Gastrocnemius medialis (tissue), 4 donors: Measurements from ENCODE around the gene CPPED1.
"Not testable (repeated sequence)": the region's sequence is repeated elsewhere in the genome, so short reads cannot be mapped to it uniquely, and the experiment has no call there.

Experiments
- POLR2A ChIP-seq, 2 donors: fragments of 450-650 bp; IDR thresholded peaks; one replicate each; pipeline ENCODE4 v1.6.1; 2017; ENCODE audit warnings: antibody characterized with exemption in 2 of 2, mild to moderate bottlenecking in 2 of 2, moderate library complexity in 2 of 2
- TF ChIP-seq, protein P1 (sequence below), 5 experiments: fragments of 450-650 bp in 3 of 5; fragments of 200-600 bp in 2 of 5; sonication (generic) in 2 of 5; IDR thresholded peaks in 4 of 5; conservative IDR thresholded peaks in 1 of 5; 1 replicate in 4 of 5; 2 replicates in 1 of 5; pipeline ENCODE4 v1.5.1; 2016 to 2019; ENCODE audit warnings: antibody characterized with exemption in 5 of 5, mild to moderate bottlenecking in 3 of 5, moderate library complexity in 3 of 5

DNA sequence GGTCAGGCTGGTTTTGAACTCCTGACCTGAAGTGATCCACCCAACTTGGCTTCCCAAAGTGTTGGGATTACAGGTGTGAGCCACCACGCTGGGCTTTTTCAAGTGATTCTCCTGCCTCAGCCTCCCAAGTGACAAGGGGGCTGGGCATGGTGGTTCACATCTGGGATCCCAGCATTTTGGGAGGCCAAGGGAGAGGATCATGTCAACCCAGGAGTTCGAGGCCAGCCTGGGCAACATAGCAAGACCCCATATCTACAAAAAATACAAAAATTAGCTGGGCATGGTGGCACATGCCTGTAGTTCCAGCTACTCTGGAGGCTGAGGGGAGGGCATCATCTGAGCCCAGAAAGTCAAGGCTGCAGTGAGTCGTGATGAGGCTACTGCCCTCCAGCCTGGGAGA lies 10.0 kb upstream of the CPPED1 start:
- TF ChIP-seq, protein P1, sequence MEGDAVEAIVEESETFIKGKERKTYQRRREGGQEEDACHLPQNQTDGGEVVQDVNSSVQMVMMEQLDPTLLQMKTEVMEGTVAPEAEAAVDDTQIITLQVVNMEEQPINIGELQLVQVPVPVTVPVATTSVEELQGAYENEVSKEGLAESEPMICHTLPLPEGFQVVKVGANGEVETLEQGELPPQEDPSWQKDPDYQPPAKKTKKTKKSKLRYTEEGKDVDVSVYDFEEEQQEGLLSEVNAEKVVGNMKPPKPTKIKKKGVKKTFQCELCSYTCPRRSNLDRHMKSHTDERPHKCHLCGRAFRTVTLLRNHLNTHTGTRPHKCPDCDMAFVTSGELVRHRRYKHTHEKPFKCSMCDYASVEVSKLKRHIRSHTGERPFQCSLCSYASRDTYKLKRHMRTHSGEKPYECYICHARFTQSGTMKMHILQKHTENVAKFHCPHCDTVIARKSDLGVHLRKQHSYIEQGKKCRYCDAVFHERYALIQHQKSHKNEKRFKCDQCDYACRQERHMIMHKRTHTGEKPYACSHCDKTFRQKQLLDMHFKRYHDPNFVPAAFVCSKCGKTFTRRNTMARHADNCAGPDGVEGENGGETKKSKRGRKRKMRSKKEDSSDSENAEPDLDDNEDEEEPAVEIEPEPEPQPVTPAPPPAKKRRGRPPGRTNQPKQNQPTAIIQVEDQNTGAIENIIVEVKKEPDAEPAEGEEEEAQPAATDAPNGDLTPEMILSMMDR (IDR thresholded peaks at IDR 0.05 in 4 of 5, conservative IDR thresholded peaks at IDR 0.05 in 1 of 5): not testable (repeated sequence)
- TF ChIP-seq POLR2A (IDR thresholded peaks at IDR 0.05): not testable (repeated sequence)
